Fibroblast of skin of abdomen (primary cell): ENCODE results near the gene TM4SF20. TPM values are rescaled to one million over a fixed set of nuclear protein-coding genes. Genes with fewer than 3 reads are reported as not detected.

ENCODE experiments used
- DNase-seq: peaks from one replicate; pipeline ENCODE4 v3.0.0-alpha.2; 2013
- polyA plus RNA-seq, 2 experiments: library from polyadenylated mRNA; unstranded; fragments of 120-200 nt; gene quantifications; one replicate each; pipeline ENCODE4 v1.2.1, GENCODE V29; 2013; ENCODE audit not compliant: insufficient read length in 2 of 2

The TM4SF20 gene, protein sequence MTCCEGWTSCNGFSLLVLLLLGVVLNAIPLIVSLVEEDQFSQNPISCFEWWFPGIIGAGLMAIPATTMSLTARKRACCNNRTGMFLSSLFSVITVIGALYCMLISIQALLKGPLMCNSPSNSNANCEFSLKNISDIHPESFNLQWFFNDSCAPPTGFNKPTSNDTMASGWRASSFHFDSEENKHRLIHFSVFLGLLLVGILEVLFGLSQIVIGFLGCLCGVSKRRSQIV
- polyA plus RNA-seq (2013, experiment 1 of 2; ENCODE audit: insufficient read length) = not detected
- not detected for polyA plus RNA-seq (2013, experiment 2 of 2; ENCODE audit: insufficient read length)

DNA sequence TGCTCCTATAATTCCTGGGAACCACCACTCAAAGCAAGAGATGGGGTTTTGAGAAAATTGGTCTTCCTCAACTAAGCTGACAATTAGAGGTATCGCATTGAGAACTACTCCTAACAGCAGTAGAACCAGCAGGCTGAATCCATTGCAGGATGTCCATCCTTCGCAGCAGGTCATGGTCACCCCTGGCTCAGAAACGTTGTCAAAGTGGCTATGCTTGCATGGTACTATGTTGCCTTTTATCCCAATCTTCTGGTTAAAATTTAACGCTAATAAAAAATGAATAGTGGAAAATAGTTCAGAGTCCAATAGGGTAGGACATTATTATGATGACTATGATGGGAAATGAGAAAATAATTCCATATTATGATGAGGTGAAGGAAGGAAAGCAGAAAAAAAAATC lies at the start of gene TM4SF20:
TSS of gene TM4SF20 (minus strand) at position 212 of the 400 bp plus-strand sequence. CDS start at position 174, 38 bp downstream.
- no peak for DNase-seq

DNA sequence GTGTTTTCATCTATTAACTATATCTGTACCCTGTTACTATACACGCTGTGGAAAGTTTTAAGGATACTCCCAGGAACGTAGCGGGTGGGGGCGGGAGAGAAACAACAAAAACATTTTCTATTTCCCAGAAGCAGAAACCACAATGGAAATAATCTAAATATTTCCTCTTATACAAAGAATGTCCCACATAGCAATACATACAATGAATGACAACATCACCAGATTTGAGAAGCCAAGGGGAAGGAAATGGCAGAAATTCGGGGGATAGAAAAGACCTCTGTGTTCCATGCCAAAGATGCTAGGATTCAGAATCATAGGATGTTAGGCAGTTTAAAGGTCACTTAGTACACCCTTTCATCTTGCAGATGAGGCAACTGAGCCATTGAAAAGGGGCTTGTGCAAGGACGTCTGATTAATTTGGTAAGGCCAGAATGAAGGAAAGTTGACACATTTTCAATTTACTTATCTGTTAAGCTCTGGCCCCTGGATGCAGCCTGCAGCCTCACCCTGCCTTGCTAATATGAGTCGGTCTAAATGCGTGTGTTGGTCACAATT lies 49.7 kb upstream of the TM4SF20 start:
- DNase-seq = no peak

DNA sequence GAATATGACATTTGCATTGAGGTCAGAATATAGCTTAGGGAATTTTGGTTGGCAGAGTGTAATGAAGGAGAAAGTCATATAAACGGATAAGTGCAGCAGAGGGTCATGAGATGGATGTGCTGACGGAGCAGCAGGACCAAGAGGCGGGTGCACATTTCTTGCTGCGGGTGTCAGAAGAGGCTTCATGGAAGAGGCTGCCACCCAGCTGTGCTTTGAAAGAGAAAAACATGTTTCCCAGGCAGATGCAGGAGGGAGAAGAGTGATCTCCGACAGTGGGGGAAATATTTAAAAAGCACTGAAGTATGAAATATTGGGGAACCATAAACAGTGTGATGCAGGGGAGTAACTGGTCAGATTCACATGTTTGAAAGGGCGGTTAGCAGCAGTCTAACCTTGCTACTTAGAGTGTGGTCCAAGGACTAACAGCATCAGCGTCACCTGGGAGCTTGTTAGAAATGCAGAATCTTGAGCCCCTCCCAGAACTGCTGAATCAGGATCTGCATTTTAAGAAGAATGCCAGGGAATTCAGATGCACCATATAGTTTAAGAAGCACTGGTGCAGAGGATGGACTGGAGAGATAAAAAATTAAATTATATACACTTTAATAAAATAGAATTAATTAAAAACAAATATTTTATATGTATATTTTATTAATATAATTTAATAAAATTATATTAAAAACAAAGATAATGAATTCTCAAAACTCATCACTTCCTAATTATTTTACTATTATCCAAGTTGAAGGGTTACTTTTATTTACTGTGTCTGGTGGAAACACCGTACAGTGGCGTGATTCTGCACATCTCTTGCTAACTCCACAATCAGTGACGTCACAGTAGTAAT lies 44.8 kb upstream of the TM4SF20 start:
- DNase-seq = no peak

DNA sequence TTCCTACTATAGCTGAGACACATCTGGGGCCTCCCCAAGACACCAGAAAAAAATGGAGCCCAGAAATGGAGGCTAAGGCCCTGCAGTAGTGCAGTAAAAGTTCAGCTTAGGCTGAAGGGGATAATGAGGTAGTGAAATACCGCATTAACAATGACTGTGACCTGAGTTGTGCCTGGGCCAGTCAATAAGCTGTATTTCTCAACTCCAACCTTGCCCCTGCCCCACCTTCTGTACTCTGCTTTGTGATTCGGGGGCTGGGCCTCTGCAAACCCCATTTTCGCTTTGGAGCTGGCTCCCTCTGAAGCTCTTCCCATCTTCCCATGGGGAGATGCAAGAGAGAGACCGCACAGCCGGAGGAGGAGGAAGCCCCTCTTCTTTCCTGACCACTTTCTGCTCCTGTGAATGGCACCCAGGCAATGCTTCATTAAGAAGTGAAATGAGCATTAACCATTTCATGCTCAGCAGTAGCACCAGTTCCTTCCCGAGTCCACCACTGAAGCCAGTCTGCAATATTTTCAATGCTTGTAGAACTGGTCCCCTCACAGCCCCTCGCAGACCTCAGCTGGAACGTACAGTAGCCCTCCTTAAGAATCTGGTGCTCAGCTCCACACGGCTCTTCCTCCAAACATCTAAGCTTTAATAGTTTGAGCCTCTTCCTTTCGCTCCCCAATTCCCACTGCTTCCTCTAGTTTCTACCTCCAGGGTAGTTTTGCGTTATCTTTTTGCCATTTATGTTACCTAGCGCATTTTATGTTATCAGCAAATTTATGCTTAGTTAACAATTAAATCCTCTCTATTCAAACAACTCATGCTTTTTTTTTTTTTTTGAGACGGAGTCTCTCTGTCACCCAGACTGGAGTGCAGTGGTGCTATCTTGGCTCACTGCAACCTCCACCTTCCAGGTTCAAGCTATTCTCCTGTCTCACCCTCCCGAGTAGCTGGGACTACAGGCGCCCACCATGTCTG lies 41.3 kb upstream of the TM4SF20 start:
- DNase-seq = no peak

DNA sequence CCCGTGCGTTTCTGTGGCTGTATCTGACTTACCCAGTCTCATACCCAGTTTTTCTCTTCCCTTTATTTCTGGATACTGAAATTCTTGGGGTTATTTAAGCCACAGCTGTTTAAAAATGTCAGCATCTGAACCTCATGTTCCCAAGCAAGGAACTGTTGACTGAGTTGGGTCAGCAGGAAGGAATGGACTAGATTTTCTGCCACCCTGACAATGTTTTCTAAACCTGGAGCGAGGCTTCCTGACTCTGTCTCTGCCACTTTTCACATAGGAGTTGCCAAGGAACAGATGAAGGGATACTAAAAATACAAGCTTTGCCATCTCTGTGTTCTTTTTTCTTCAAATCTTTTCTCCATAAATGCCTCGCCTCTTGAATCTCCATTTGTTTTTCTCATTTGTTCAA lies 37.6 kb upstream of the TM4SF20 start:
- no peak for DNase-seq

DNA sequence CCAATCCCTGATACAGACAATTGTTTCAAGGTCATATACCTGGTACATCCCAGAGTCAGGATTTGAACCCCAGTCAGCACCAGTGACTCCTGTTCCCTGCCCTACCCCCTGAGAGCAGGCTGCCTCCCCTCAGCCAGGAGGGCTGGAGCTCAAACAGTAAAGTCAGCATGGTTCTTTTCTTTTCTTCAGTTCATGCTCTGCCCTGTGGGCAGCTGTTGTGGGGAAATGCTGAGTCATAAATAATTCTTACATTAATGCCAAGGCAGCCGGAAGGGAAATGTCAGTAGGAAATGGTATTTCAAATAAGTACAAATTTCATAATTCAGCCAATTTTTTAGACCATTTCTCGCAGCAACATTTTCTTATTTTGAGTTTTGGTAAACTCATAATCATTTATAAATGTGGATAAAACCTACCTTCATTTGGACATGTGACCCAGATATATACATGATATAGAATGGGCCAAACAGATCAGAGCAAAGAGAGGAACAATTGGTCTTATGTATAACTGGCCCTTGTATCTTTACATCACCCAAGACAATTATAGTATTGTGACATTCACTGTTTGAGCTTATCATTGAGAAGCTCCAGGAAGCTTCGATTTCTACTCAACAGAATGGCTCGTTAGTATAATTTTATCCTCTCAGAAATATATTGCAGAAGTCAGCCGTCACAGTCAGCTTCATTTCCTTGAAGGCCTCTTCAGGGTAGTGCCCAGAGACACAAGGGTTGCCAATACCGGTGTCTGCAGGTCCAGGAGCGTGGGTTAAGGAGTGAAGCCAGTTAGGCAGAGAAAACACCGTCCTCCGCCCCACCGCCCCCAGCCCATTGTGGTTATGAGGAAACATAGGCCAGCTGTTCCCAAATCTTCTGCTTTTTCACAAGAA lies 36.7 kb upstream of the TM4SF20 start:
- peak; percentile 43 for DNase-seq

DNA sequence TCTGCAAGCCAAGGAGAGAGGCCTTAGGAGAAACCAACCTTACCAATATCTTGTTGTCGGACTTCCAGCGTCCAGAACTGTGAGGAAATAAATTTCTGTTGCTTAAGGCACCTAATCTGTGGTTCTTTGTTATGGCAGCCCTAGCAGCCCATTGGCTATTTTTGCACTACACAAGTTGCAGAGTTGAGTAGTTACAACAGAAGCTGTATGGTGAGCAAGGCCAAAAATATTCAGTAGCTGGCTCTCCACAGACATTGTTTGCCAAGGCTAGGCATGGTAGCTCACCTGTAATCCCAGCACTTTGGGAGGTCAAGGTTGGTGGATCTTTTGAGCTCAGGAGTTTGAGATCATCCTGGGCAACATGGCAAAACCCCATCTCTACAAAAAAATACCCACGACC lies 35.7 kb upstream of the TM4SF20 start:
- DNase-seq = peak; percentile 23

DNA sequence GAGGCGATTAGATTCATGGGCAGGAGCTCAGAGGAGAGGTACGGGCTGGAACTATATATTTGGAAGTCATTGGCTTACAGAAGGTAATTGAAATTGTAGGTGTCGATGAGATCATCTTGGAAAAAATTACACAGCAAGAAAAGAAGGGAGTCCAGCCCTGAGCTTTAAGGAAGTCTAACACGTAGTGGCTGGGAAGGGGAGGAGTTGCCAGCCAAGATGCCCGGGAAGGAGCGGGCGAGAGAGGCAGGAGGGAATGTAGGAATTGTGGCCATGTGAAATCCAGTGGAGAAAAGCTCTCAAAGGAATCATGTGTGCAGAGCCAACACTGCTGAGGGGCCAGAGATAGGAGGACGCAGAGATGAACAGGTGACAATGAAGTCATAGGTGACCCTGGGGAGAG lies 34.3 kb upstream of the TM4SF20 start:
- no peak for DNase-seq

DNA sequence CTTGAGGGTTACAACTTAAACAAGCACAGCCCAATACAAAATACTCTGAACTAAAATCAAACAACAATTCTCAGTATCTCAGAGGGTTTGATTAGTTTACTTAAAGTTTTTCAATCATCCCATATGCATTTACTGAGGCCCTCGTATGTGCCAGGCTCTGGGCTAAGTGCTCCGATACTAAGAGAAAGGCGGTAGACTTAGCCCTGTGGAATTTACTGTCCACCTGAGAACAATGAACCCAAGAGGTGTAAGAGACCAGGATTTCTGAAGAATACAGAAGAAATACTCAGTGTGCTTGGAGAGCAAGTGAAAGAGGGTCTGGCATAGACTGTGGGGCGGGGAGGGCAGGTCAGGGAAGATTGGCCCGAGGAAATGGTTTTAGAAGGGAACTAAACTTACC lies 33.8 kb upstream of the TM4SF20 start:
- no peak for DNase-seq

DNA sequence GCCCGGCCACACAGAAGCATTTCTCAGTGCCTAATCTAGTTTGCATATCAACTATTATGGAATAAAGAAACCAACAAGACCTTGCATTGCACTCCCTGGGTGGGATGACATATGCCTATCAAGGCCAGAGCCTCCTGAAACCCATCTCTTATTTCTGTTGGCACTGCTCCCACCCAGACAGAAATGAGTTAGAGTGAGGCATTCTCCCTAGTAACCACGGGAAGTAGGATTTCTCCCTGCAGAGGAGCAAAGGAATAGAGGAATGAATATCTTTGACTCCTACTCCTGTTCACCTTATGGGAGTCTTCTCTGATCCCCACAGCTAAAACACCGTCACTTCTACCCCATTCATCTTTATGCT lies 32.9 kb upstream of the TM4SF20 start:
- peak; percentile 54 for DNase-seq

DNA sequence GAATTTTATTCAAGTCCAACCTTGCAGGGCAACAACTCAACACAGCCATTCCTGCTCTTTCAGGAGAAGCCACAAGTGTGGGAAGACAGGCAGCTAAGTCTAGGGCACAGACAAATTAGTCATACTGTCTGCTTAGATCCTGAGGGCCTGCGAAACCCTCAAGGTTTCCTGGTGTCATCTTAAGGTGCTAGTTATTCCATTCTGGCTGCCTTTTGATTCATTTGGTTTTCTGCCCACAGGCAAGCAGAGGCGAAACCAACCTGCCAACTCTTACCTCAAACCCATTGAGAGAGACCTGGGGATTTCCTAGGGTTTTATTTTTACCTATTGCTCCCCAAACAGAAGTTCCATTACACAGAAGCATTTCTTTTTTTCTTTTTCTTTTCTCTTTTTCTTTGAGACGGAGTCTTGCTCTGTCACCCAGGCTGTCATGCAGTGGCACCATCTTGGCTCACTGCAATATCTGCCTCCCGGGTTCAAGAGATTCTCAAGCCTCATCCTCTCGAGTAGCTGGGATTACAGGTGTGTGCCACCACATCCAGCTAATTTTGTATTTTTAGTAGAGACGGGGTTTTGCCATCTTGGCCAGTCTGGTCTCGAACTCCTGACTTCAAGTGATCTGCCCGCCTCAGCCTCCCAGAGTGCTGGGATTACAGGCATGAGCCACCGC lies 32.3 kb upstream of the TM4SF20 start:
- DNase-seq = peak; percentile 40

DNA sequence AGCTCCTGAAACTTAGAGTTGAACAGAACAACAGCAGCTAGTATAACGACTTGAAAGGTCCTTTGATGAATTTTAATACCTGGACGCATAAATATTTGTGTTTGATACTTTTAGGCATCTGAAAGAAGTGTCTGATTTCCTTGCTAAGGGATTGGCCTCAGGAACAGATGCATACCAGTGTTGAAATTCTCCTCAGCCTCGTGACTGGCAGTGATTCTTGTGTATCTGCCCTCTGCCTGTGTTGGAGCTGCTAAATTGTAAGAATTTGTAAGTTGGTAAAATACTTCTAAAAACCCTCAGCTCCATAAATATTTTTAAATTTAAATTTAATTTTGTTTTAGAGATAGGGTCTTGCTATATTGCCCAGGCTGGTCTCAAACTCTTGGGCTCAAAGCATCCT lies 31.1 kb upstream of the TM4SF20 start:
- no peak for DNase-seq

DNA sequence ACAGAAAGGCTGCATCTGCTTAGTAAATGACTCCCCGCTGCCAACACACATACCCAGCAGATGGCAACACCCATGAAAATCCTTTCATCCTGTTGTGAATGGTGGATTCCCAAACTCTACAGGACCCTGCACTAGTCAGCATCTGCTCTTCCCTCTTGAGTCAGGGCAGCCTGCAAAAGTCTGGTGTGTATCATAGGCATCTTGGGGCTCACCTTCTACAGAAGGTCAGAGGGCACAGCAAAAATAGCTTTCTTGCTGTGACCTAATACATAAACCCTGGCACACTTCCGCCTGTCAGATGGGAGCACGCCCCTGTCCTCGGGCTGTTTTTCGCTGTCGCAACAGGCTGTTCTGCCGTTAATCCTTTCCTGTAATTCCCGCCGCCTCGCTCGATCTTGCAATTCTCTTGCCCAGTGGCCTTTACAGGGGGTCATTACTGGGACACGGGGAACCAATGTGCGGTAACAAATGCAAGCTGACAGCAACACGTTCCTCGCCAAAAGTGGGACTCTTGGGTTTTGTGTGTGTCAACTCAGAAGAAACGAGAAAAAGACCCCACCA lies 28.6 kb upstream of the TM4SF20 start:
- no peak for DNase-seq

DNA sequence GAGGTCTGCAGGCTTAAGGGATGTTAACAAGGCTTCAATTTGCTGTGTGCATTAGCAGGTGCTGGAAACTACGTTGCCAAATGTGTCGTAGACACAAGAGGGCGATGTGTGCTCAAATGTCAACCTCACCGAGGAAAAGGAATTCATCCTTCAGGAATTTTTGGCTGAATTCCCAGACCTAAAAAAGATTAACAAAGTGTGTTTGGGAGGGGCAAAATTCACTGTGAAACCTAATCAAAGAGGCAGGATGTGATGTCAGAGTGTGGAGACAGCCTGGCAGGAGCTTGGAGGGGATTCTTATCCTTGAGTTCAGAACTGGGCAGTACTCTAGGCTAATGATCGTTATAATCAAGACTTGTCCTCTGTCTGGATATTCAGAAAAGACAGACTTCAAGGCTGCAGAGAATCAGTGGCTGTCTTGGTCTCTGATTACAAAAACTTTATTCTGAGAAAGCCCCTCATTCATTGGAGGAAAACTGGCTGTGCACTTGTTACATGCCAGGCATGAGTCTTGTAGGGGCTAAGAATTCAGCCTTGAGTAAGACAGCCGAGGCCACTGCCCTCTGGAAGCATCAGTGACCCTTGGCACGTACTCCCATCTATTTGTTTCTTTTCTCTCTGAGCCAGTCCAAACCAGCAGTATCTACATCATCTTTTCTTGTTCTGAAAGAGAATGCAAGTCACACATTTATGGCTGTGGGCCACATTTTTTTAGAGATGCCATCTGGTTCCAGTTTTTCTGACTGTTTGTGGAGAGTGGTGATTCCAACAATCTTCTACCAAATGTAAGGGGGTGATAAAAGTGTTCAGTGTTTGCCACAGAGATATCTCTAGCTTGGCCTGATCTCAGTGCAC lies 27.3 kb upstream of the TM4SF20 start:
- peak; percentile 98 for DNase-seq

DNA sequence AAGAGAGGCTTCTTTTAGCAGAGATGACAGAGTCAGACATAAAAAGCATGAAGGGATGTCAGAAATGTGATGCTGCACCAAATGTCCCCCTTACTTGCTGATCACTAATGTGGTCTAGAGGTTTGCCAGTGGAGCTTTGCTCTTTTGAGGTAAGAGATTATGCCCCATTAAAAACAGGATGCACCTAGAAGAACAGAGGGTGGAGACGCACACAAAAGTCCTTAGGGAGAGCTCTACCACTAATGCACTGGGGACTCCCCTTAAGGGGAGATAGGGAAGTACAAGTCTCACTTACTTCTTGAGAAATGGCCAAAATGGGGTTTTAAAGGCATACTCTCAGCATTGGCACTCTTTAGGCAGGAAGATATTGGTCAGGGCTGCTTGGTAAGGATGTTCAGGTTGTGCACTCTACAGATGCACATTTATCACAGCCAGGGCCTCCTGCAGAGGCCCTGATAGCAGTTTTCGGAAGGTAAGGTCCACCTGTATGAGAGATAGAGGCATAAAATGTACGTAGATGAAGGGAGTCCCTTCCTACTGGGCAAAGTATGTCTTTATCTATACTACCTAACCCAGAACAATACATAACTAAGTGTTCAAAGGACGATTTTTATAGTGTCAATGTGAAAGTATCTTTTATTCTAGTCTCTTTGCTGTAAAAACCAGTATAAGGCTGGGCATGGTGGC lies 25.6 kb upstream of the TM4SF20 start:
- DNase-seq = no peak

DNA sequence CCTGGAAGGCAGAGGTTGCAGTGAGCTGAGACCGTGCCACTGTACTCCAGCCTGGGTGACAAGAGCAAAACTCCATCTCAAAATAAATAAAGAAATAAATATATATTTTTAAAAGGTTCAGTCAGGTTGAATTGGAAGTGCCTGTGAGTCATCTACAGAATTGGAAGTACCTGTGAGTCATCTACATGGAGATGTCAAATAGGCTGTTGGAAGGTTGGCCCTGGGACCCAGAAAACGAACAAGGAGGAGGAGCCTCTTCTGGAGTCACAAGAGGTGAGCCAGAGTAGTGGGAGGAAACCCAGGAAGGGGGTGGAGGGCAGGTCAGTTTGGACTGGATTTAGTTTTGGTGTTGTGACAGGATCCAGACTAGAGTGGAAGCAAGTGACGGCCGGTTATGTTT lies 23.9 kb upstream of the TM4SF20 start:
- no peak for DNase-seq

DNA sequence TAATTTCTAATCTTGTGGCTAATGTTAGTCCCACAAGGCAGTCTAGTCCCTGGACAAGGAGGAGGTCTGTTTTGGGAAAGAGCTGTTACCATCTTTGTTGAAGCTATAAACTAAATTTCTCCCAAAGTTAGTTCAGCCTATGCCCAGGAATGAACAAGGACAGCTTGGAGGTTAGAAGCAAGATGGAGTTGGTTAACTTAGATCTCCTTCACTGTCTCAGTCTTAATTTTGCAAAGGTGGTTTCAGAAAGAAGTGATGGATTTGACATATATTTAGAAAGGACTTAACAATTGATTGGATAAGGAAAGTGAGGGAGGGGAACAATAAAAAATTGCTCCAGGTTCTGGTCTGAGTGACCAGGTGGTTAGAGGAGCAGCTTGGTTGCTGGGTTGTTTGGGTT lies 23.2 kb upstream of the TM4SF20 start:
- no peak for DNase-seq

DNA sequence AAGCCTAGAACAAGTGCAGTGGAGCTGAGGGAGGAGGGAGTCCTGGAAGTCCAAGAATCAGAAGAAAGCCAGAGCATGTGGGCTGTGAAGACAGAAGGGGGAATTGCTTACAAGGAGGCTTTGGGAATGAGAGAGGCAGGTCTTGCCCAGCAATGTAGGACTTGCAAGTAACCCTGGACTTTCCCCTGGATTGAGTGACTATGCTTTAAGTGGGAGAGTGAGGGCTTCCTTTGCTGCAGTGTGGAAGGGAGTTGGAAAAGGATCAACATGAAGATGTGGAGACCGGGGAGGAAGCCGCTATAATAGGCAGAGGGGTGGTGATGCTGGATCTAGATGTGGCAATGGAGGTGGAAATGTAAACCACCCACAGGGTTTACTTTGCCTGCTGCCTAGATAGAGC lies 22.4 kb upstream of the TM4SF20 start:
- no peak for DNase-seq
